Right atrium auricular region (tissue), 2 donors: ENCODE measurements around the gene CD7. TPM values are rescaled to one million over a fixed set of nuclear protein-coding genes. Genes with fewer than 3 reads are reported as not detected.

Experiments
- DNase-seq: peaks from one replicate; pipeline ENCODE4 v3.0.0-alpha.2; 2019; ENCODE audit warnings: low spot score
- H3K27ac ChIP-seq, 2 donors: fragments of 200-600 bp; sonication (generic); 1 replicate in 1 of 2; 2 replicates in 1 of 2; pipeline ENCODE4 v1.5.1; 2016 to 2019
- H3K27me3 ChIP-seq, 2 donors: fragments of 200-600 bp; sonication (generic); one replicate each; pipeline versions ENCODE4 v1.5.1 to v1.6.0; 2017 to 2019
- H3K36me3 ChIP-seq: fragments of 200-600 bp; sonication (generic); one replicate; pipeline ENCODE4 v1.5.1; 2016
- H3K4me1 ChIP-seq, 2 donors: fragments of 200-600 bp; sonication (generic); one replicate each; pipeline versions ENCODE4 v1.5.1 to v1.6.0; 2017 to 2019
- H3K4me3 ChIP-seq, 2 donors: fragments of 200-600 bp; sonication (generic); 1 replicate in 1 of 2; 2 replicates in 1 of 2; pipeline ENCODE4 v1.5.1; 2017 to 2019; ENCODE audit warnings: mild to moderate bottlenecking in 1 of 2, moderate library complexity in 1 of 2
- H3K9me3 ChIP-seq, 2 donors: fragments of 200-600 bp; sonication (generic); one replicate each; pipeline ENCODE4 v1.5.1; 2019
- total RNA-seq, 2 donors: library from RNA; depleted of rRNA; stranded (reverse); fragments of >200 nt; gene quantifications; one replicate each; pipeline ENCODE4 v1.1.0, GENCODE V29; 2016
- TF ChIP-seq, protein P1 (sequence below), 2 donors: fragments of 200-600 bp; sonication (generic); IDR thresholded peaks; one replicate each; pipeline ENCODE4 v1.5.1; 2019; ENCODE audit warnings: antibody characterized with exemption in 2 of 2

The CD7 gene
- total RNA-seq, 2 donors from 2014 or later: 1.7 TPM; not detected in 1

DNA sequence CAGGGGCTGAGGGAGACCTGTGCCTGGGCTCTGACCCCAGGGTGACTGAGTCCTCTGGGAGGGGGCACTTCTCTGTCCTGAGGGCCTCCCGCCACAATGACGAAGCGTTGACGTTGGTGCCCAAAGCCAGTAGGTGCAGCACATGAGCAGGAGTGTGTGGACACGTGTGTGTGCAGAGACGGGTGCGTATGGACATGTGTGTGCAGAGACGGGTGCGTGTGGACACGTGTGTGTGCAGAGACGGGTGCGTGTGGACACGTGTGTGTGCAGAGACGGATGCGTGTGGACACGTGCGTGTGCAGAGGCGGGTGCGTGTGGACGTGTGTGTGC lies 726 bp upstream of the CD7 start:
- DNase-seq: no peak
- Histone ChIP-seq H3K9me3 (no peaks in the 10 kb centered on the region), H3K36me3 (no peaks in the 10 kb centered on the region), H3K4me3 (no peak overlapping the region), H3K4me1 (peaks cover 0 to 22% of the 10 kb centered on the region in 2 donors), H3K27me3 (peaks cover 6 to 12% of the 10 kb centered on the region in 2 donors), H3K27ac (no peak overlapping the region)
- TF ChIP-seq, protein P1, sequence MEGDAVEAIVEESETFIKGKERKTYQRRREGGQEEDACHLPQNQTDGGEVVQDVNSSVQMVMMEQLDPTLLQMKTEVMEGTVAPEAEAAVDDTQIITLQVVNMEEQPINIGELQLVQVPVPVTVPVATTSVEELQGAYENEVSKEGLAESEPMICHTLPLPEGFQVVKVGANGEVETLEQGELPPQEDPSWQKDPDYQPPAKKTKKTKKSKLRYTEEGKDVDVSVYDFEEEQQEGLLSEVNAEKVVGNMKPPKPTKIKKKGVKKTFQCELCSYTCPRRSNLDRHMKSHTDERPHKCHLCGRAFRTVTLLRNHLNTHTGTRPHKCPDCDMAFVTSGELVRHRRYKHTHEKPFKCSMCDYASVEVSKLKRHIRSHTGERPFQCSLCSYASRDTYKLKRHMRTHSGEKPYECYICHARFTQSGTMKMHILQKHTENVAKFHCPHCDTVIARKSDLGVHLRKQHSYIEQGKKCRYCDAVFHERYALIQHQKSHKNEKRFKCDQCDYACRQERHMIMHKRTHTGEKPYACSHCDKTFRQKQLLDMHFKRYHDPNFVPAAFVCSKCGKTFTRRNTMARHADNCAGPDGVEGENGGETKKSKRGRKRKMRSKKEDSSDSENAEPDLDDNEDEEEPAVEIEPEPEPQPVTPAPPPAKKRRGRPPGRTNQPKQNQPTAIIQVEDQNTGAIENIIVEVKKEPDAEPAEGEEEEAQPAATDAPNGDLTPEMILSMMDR (IDR thresholded peaks at IDR 0.05): no peak

DNA sequence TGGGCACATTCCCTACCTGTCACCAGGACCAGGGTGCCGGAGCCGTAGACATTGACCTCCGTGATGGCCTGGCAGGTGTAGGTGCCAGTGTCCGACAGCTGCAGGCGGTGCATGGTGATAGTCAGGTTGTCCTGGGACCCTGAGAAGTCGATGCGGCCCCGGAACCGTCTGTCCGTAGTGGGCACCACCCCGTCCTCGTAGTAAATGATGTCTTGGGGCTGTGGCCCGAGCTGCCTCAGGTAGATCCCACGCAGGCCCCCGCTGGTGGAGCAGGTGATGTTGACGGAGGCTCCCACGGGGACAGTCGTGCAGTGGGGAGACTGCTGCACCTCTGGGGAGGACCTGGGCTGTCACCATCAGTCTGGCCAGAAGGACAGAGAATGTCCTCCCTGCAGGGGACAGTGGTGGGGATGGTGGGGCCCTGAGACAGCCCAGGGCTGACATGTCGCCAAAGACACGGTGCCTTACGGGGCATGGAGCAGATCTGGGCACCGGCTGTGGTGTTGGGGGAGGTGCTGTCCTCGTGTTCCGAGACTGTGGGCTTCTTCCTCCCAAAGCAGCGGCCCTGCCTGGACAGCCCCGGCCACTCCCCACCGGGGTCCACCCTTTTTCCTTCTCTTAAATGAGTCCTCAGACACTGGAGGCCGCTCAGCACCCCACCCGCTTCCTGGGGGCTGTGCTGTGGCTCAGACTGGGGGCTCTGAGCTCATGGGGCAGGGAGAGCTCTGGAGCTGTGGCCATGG lies 586 bp downstream of the CD7 start:
- Histone ChIP-seq H3K27ac (no peak overlapping the region), H3K4me3 (no peak overlapping the region), H3K9me3 (no peaks in the 10 kb centered on the region), H3K27me3 (peaks cover 6 to 12% of the 10 kb centered on the region in 2 donors), H3K36me3 (no peaks in the 10 kb centered on the region), H3K4me1 (peaks cover 0 to 22% of the 10 kb centered on the region in 2 donors)
- no peak for DNase-seq
- TF ChIP-seq, protein P1 (IDR thresholded peaks at IDR 0.05): no peak

DNA sequence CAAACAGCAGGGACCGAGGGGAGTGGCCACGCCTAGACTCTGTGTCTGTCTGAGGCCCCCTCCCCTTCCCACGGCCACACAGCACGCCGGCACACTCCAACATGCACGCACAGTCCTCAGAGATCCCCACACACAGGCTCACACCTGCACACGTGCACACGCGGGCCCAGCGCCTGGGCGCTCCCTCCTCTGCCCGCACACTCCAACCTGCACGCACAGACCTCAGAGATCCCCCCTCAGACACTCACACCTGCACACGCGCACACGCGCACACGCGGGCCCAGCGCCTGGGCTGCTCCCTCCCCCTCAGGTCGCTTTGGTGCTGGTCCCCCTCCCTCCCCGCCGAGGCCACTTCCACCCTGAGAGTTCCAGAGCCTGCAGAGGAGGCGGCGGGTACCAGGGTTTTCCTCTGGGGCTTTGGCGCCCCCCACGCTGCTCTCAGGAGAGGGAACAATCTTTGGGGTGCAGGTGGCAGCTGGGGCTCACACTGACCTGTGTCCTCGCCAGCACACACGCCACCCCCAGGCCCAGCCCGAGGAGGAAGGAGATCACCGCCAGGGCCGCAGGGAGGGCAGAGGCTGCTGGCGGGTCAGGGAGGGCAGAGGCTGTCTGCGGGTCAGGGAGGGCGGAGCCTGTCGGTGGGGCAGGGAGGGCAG lies 1.6 kb downstream of the CD7 start:
- Histone ChIP-seq H3K27ac (no peak overlapping the region), H3K9me3 (no peaks in the 10 kb centered on the region), H3K4me3 (peak overlapping the region in 1 of 2 donors; percentile 9), H3K36me3 (no peaks in the 10 kb centered on the region), H3K4me1 (peaks cover 0 to 14% of the 10 kb centered on the region in 2 donors), H3K27me3 (peaks cover 6 to 12% of the 10 kb centered on the region in 2 donors)
- DNase-seq: no peak
- TF ChIP-seq, protein P1 (IDR thresholded peaks at IDR 0.05): no peak

DNA sequence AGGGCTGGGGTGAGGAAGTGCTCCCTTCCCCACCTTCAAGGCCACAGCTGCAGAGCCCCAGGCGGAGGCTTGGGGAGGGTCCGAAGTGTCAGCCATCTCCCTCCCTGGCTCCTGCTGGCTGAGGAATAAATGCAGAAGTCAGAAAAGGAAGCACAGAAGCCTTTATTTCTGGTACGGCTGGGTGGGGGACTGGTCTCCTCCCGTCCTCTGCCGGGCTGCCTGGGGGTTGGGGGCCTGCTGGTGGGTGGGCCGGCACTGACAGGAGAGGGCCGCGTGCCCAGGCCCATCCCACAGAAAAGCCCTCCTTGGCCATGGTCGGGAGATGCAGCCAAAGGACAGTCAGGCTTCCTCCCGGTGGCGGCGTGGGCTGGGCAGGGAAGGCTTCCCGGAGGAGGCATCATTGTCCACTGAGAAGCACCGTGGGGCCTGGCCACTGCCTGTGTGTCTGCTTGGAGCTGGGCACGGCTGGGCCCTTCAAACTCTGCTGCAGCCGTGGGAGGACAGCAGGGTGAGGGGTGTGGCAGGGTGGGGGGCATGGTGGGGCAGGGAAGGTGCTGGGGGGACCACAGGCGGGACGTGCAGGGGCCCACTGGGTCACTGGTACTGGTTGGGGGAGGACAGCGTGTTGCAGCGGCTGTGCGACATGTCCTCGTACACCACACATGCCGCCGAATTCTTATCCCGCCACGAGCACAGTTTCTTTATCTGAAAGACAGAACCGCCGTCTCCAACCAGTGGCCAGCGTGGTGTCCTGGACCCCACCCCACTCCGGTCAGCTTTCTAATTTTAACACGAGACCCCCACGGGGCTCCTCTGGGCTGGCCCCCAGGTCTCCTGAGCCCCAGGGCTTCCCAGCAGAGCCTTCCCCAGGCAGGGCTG lies 2.4 kb downstream of the CD7 start:
- peak overlapping the region in 1 of 2 donors; percentile 9 for H3K4me3 ChIP-seq
- no peaks in the 10 kb centered on the region for H3K36me3 ChIP-seq

DNA sequence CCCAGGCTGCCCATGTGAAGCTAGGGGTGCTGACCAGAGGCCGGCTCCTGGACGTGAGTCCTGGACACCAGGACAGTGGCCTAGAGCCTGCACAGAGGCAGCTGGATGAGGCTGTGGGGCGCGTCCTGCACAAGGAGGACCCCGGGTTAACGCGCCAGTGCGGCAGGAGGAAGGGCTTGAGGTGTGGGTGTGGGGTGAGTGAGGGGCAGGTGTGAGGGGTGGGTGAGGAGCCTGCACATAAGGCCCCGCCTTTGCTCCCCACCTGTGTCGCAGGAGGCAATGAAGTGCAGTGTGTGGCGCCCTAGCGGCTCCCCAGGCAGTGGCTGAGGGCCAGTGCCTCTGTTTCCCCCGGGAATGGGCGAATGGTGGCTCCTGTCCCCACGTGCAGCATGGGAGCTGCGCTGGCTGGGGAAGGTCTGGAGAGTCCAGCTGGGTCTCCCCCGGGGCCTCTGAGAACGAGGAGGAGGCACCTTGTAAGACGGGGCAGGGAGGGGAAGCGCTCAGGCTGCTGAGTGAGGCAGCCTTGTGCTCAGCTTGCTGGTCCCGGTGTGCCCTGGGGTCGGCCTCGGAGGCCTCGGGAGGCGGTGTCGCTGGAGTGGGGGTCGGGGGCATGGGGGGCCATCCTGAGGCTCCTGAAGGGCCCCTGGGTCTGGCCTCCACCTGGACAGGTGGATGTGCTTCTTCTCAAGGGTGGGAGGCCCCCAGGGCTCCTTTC lies 3.2 kb downstream of the CD7 start:
- TF ChIP-seq, protein P1 (IDR thresholded peaks at IDR 0.05): no peak
- H3K9me3 ChIP-seq: no peaks in the 10 kb centered on the region
- H3K4me1 ChIP-seq: peaks cover 0 to 14% of the 10 kb centered on the region in 2 donors
- H3K36me3 ChIP-seq: no peaks in the 10 kb centered on the region
- no peak overlapping the region for H3K4me3 ChIP-seq
- peaks cover 6 to 12% of the 10 kb centered on the region in 2 donors for H3K27me3 ChIP-seq
- no peak for DNase-seq
- no peak overlapping the region for H3K27ac ChIP-seq

More for the DNA sequence above, 2.4 kb downstream of the CD7 start:
- Histone ChIP-seq H3K27me3 (peaks cover 6 to 12% of the 10 kb centered on the region in 2 donors), H3K9me3 (no peaks in the 10 kb centered on the region), H3K4me1 (peaks cover 0 to 14% of the 10 kb centered on the region in 2 donors), H3K27ac (no peak overlapping the region)
- DNase-seq: no peak
- TF ChIP-seq, protein P1 (IDR thresholded peaks at IDR 0.05): no peak
